Osteocyte (in vitro differentiated cells): Measurements from ENCODE around the gene LARGE1. TPM values are rescaled to one million over a fixed set of nuclear protein-coding genes. Genes with fewer than 3 reads are reported as not detected.

Source experiments
- DNase-seq: peaks from one replicate; pipeline ENCODE4 v3.0.0; 2021; ENCODE audit warnings: mixed read lengths; ENCODE audit not compliant: unreplicated experiment; ENCODE audit errors: extremely low spot score
- H3K27ac Mint-ChIP-seq: one replicate; pipeline ENCODE4 v1.8.0; 2021; ENCODE audit warnings: mild to moderate bottlenecking, mixed read lengths; ENCODE audit not compliant: unreplicated experiment
- H3K27me3 Mint-ChIP-seq: one replicate; pipeline ENCODE4 v1.8.0; 2021; ENCODE audit warnings: mixed read lengths; ENCODE audit not compliant: unreplicated experiment
- H3K36me3 Mint-ChIP-seq: one replicate; pipeline ENCODE4 v1.8.0; 2021; ENCODE audit warnings: mixed read lengths; ENCODE audit not compliant: unreplicated experiment
- H3K4me1 Mint-ChIP-seq: one replicate; pipeline ENCODE4 v1.8.0; 2021; ENCODE audit warnings: mixed read lengths; ENCODE audit not compliant: unreplicated experiment
- H3K4me3 Mint-ChIP-seq: one replicate; pipeline ENCODE4 v1.8.0; 2021; ENCODE audit warnings: mild to moderate bottlenecking, moderate library complexity, mixed read lengths; ENCODE audit not compliant: unreplicated experiment
- H3K9me3 Mint-ChIP-seq: one replicate; pipeline ENCODE4 v1.8.0; 2021; ENCODE audit warnings: mixed read lengths; ENCODE audit not compliant: unreplicated experiment
- total RNA-seq: library from RNA; stranded (reverse); gene quantifications from 2 replicates; pipeline ENCODE4 v1.2.1, GENCODE V29; 2021
- TF ChIP-seq, protein P1 (sequence below): fragments of 200-600 bp; sonication (generic); IDR thresholded peaks from 2 replicates; pipeline ENCODE4 v1.5.0; 2021; ENCODE audit warnings: antibody characterized with exemption, mild to moderate bottlenecking, moderate library complexity

LARGE1 gene
- total RNA-seq, 1 donor from 2014 or later: 17.6 TPM

DNA sequence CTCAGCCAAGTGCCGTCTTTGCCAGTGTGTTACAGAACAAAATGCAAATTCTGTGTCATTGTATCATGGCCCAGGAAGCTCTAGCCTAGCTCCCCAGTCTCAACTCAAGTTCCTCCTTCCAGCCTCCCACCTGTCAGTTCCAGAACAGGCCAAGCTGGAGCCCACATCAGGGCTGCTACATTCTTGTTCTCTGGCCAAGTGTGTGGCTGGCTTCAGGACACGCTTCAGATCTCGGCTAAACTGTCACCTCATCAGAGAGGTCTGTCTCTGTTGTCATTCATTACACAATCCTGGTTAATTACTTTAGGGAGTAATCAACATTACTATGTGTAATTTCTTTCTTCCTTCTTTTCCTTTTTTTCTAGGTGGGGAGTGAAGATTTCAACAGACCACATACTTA lies 515.1 kb downstream of the LARGE1 start:
- Mint-ChIP-seq H3K4me1 (peaks cover 8% of the 10 kb centered on the region), H3K9me3 (no peaks in the 10 kb centered on the region), H3K4me3 (no peak overlapping the region), H3K27me3 (no peaks in the 10 kb centered on the region), H3K36me3 (no peaks in the 10 kb centered on the region), H3K27ac (no peak overlapping the region)
- TF ChIP-seq, protein P1, sequence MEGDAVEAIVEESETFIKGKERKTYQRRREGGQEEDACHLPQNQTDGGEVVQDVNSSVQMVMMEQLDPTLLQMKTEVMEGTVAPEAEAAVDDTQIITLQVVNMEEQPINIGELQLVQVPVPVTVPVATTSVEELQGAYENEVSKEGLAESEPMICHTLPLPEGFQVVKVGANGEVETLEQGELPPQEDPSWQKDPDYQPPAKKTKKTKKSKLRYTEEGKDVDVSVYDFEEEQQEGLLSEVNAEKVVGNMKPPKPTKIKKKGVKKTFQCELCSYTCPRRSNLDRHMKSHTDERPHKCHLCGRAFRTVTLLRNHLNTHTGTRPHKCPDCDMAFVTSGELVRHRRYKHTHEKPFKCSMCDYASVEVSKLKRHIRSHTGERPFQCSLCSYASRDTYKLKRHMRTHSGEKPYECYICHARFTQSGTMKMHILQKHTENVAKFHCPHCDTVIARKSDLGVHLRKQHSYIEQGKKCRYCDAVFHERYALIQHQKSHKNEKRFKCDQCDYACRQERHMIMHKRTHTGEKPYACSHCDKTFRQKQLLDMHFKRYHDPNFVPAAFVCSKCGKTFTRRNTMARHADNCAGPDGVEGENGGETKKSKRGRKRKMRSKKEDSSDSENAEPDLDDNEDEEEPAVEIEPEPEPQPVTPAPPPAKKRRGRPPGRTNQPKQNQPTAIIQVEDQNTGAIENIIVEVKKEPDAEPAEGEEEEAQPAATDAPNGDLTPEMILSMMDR: no peak
- no peak for DNase-seq

DNA sequence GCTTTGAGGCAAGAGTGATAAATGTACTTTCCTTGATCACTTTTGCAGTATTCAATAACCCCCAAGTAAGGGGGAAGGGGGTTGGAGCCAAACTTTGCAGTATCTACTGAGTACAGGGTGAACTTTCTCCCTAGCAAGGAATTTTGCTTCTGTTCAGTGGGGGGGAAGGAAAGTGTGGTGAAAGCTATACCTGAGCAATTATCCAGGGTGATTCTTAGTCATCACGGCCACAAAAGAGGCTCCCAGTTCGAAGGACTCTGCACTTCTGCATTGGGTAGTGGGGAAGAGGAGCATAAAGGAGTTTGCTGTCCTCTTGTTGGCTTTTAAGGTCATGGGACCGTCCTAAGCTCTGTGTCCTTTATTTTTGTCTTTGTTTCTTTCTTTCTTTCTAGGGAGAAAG lies 515.6 kb downstream of the LARGE1 start:
- Mint-ChIP-seq H3K4me3 (no peak overlapping the region), H3K27me3 (no peaks in the 10 kb centered on the region), H3K4me1 (peaks cover 8% of the 10 kb centered on the region), H3K9me3 (no peaks in the 10 kb centered on the region), H3K36me3 (no peaks in the 10 kb centered on the region), H3K27ac (no peak overlapping the region)
- TF ChIP-seq, protein P1: no peak
- no peak for DNase-seq

- H3K27me3 Mint-ChIP-seq: no peaks in the 10 kb centered on the region
- H3K4me3 Mint-ChIP-seq: no peak overlapping the region
- TF ChIP-seq, protein P1: no peak
- H3K4me1 Mint-ChIP-seq: peaks cover 8% of the 10 kb centered on the region
- H3K27ac Mint-ChIP-seq: no peak overlapping the region
- no peaks in the 10 kb centered on the region for H3K36me3 Mint-ChIP-seq
- H3K9me3 Mint-ChIP-seq: no peaks in the 10 kb centered on the region
- no peak for DNase-seq
Measured at GRCh38 chr22:33402325-33402724, 518.0 kb downstream of the LARGE1 start.

DNA sequence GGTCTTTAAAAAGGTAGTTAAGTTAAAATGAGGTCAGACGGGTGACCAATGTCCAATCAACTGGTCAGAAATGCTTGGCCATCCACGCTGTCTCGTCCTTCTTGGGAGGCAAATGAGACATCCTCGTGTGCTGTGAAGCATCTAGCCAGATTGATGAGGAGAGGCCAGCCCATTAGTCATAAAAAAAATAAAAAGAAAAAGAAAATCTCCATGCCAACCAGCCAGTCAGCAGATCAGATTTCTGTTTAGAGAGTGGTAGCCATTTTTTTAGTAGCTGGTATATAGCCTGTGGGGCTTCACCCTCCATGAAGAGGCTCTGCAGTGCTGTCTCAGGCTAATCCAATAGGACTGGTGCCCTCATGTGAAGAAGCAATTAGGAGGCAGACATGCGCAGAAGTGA lies 519.0 kb downstream of the LARGE1 start:
- DNase-seq: no peak
- H3K36me3 Mint-ChIP-seq: no peaks in the 10 kb centered on the region

GRCh38 chr22:33400891-33401290 lies 519.4 kb downstream of the LARGE1 start:
- Mint-ChIP-seq H3K9me3 (no peaks in the 10 kb centered on the region), H3K36me3 (no peaks in the 10 kb centered on the region), H3K27me3 (no peaks in the 10 kb centered on the region), H3K27ac (peak overlapping the region; percentile 80), H3K4me1 (peaks cover 8% of the 10 kb centered on the region), H3K4me3 (no peak overlapping the region)
- no peak for DNase-seq
- TF ChIP-seq, protein P1: no peak

More for the DNA sequence above, 519.0 kb downstream of the LARGE1 start:
- H3K4me1 Mint-ChIP-seq: peaks cover 8% of the 10 kb centered on the region
- peak overlapping the region; percentile 80 for H3K27ac Mint-ChIP-seq
- no peaks in the 10 kb centered on the region for H3K9me3 Mint-ChIP-seq
- no peaks in the 10 kb centered on the region for H3K27me3 Mint-ChIP-seq
- no peak overlapping the region for H3K4me3 Mint-ChIP-seq
- TF ChIP-seq, protein P1: no peak
